HG03432 (cell line): ENCODE data around the gene SIT1.

Source experiments
- ATAC-seq: cut with Tn5 transposase; IDR thresholded peaks from one replicate; pipeline ENCODE4 v1.9.1; 2021; ENCODE audit warnings: mild to moderate bottlenecking, moderate library complexity; ENCODE audit not compliant: unreplicated experiment

The SIT1 gene, protein sequence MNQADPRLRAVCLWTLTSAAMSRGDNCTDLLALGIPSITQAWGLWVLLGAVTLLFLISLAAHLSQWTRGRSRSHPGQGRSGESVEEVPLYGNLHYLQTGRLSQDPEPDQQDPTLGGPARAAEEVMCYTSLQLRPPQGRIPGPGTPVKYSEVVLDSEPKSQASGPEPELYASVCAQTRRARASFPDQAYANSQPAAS

DNA sequence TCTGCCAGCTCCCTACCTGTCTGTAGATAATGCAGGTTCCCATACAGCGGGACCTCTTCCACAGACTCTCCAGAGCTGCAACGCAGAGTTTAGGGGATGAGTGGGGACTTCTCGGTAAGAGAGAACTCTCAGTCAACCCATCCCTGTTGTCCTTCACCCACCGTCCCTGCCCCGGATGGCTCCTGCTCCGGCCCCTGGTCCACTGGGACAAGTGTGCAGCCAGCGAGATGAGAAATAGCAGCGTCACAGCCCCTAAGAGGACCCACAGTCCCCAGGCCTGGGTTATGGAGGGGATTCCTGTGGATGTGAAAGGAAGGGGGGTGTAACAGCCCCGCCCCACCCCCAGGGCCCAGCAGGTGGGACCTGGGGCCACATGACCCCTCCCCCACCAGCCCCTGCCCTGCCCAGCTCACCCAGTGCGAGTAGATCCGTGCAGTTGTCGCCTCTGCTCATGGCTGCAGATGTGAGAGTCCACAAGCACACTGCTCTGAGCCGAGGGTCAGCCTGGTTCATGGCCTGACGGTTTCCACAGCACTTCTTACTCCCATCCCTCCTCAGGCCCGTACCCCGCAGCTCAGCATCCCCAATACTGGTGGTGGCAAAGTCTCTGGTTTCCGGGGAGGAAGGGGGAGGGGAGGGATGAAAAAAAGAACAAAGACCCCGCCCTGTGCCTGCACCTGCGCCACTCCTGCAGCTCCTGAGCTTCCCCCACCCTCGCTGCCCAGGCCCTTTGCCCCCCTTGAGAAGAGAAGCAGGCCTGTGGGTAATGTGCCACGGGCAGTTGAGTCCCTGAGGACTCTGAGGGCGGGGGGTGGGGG is at the start of gene SIT1:
Gene SIT1, minus strand, starts transcription at position 591 of the 818 bp plus-strand sequence. Its CDS starts 78 bp downstream, at position 513.
- ATAC-seq, result no peak

DNA sequence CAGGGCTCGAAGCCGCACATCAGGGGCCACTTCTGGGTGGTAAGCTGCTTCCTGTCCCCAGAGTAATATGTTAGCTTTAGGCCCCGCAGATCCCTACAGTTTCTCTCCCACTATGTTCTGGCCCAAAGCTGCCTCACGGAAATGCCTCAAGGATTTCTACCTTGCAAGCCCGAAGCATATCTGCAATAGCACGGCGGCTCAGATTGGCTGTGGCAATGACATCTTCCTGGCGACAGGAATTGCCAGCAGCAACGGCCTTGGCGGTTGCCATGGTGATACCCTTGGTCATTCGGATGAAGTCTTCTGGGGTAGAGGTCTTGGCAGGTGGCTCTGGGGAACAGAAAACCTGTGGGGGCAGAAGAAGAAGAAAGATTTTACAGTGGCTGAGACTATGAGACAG is 49.3 kb upstream of the SIT1 start:
- no peak for ATAC-seq

DNA sequence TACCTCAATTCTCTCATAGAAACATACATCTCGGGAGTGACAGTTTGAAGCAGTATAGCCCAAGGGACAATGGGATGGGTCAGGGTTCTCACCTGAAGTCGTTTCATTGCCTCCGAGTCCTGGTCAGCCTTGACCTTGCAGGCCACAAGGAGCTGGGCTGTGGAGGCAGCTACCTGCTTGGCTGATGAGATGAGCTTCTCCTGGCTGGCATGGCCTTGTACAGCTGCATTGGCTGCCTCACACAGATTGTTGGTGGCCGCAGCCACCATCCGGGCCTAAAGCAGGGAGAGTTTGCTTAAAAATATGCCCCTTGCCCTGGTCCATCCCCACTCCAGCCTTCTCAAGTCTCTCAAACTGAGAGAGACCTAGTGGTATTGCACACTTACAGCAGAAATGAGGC is 47.5 kb upstream of the SIT1 start:
- no peak for ATAC-seq

DNA sequence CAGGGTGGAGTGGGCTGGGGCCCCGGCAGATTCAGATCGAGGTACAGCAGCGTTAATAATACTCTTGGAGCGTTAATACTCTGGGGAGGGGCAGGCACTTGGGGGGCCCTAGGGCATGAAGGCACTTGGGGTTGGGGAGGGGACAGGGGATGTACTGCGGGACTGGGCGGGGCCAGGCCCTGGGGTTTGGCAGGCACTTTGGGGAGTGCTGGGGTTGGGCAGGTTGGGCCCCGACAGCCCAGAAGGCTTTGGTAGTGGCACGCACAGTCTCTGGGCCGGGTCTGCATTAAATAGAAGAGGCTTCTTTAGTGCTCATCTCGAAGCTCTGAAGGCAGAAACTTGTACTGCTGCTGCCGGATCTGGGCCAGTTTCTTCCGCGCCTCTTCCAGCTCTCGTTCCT is 46.8 kb upstream of the SIT1 start:
- no peak for ATAC-seq

DNA sequence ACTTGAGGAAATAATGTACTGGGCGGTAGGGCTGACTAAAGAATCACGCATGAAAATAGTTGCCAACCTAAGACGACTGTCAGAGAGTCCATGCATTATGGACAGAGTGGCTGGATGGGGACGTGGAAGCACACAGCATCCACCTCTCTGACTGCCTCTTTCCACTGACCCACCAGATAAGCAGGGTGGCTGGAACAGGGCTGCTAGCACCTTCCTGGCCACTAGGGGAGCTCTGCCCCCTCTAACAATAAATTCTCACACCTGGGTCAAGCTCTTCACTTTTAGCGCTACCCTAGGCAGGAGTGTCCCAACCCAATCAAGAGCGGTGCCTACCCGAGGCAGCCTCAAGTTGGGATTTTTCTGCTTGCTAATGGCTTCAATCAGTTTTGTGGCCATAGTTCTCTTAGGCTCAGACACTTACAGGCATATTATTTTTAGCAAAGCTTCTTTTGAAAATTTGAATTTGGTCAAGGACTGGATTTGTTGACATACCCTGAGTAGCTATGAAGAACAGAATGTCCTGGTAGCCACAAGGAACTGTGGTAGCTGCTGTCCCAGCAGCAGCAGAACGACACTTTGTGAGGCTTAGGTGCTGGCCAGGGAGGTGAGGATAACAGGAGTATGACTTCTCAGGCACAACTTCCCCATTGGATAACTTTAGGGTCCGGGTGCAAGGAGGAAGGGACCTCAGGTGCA is 45.9 kb upstream of the SIT1 start:
- peak; percentile 71 for ATAC-seq

DNA sequence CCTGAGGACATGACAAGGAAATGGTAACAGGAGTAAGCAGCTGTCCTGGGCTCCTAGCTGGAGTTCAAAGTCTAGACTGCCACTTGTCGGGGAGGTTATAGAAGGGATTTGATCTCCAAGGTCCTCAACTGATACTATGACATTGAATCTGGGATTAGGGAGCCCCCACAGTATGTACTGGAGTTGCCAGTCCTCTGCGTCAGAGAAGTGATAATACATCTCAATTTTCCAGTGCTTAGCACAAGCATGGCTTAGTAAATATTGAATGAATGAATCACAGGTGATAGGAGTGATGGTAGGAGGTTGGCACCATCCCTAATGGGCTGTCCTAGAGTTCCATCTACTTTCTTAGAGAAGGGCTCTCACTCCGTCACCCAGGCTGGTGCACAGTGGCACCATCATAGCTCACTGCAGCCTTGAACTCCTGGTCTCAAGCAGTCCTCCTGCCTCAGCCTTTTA is 45.2 kb upstream of the SIT1 start:
- ATAC-seq, result no peak

DNA sequence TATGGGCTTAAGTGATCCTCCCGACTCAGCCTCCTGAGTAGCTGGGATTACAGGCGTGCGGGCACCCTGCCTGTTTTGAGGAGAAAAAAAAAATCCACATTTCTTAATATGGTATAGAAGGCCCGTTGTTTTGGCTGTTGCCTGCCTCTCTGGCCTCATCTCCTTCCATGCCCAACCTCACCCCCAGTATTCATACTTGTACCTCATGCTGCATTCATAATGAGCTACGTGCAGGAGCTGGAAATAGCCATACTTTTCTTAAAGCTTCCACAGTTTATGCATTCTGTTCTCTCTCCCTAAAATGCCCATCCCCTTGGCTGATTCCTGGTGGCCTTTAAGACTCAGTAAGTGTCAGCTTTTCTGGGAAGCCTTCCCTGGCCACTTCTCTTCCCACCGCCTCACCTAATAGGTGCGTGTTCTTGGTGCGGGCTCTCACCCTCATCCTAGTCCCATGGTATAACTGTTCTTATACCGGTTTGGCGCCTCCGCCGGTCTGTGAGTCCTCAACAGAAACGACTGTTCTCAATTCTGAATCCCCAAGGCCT is 41.1 kb upstream of the SIT1 start:
- no peak for ATAC-seq

DNA sequence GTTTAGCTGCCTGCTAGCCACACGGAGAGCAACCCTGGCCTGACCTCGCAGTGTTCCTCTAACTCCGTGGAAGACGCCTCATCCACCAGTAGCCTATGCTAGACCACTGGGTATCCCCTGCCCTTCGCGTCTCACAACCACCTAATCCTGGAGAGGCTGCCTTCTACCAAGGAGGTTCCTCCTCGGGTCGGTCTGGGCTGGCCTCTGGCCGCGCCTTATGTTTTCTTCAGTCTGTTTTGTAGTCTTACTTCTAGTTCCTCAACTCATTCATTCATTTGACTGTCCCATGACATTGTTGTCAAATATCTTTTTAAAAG is 40.6 kb upstream of the SIT1 start:
- ATAC-seq, result no peak

DNA sequence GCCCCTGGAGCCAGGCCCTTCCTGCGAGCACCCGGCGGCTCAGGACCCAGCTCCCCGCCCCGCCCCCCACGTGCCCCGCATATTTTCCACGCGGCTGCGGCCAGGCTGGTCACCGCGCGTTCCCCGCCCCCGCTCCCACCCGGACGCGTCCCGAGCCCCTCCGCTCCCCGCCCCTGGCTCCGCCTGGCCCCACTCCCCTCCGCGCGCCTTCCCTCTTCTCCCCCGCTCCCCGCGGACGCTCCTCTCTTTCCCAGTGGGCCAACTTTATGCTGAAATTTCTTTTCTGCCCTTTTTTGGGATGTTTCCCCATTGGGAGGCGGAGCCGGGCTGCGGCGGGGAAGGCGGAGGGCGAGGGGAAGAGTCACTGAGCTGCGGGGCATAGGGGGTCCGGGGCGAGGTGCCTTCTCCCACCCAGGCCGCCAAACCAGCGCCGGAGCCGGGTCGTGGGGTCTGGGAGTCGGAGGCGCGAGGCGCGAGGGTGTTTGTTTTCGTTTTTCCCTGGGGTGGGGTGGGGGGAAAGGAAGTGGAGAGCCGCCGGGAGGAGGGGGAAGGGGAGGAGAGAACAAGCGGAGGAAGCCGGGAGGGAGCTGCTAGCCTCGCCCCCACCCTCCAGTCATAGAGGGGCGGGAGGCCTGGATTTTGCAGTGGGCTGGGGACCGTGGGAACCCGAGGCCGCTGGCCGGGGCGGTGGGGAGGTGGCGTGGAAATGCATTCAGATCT is 40.0 kb upstream of the SIT1 start:
- no peak for ATAC-seq

DNA sequence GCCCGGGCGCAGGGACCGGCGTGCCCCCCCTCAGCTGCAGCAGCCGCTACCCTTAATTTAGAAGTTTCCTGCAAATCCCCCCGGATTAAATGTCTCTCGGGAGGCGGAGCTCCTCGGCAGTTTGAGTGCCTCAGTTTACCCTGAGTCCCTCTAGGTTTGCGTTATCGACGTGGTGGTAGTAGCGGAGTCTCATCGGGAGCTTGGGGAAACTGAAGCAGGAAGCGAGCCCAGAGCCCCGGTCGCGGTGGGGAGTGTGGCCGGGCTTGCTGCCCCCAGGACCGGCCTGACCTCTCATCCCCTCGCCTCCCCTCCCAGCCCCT is 39.5 kb upstream of the SIT1 start:
- no peak for ATAC-seq

DNA sequence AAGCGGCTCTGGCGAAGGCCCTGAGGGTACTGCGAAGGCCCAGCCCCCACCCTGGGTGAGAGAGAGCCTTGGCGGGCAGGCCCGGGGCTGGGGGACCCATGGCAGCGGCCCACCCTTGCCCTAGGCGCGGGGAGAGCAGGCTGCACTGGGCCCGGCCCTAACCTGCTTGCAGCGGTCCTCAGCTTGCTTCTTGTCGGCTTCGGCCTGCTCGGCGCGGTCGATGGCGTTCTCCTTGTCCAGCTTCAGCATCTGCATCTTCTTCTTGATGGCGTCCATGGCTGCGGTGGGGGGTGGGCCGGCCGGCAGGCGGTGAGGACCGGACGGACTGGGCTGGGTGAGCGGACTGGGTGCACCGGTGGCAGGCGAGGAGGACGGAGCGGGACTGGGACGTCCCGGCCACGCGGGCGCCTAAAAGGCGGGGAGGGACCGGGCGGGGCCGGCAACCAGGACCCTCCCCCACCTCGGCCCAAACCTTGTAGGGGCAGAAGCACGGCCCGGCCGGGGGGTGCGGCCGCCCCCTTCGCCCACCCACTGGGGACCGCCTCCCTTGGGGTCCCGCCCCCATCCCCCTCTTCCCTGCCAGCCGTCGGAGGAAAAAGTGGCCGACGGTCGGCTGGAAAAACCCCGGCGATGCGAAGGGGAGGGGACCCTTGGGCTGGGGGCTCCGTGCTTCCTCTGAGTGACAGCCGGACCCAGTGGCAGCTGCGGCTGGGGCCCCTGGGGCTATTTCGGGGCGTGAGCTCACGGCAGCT is 39.0 kb upstream of the SIT1 start, which contains the start of gene TPM2:
Gene TPM2, minus strand, starts transcription at position 384 of the 752 bp plus-strand sequence. Its CDS starts 108 bp downstream, at position 276.
- ATAC-seq, result no peak

DNA sequence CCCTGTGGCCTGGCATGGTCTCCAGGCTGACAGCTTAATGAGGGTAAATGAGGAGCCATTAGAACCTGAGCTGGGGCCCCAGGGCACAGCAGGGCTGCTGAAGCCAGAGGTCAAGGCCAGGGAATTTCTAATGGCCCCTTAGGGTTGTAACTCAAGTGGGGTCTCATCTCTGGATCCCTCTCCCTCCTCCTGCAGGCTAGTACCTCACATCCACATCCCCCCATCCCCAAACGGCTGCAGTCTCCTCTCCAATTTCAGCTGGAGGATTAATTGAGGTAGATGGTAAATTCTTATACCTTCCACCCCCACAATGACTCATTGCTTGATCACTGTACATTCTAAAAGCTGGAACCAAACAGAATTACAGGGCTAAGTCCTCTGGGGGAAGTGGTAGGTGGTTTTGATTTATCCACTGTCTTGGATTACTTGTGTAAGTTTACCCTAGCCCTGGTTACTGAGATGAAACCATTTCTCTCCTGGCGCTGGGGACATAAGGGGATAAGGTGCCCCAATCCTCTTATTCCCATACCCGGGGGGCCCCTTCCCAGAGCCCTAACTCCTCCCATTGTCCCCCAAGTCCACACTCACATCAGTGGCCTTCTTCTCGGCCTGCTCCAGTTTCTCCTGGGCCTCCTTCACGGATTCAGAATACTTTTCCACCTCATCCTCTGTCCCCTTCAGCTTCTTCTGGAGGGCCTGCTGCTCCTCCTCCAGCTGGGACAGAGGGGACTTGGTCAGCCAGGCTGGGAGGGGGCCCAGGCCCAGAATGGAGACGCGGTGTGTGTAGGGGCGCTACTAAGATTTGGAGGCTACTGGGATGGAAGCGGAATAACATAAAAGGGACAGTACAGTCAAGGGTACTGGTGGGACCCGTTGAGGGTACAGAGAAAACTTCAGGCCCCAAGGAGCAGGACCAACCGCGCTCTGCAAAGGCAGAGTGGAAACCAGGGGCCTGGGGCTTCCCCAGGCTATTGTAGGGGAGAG is 38.1 kb upstream of the SIT1 start:
- ATAC-seq, result no peak

DNA sequence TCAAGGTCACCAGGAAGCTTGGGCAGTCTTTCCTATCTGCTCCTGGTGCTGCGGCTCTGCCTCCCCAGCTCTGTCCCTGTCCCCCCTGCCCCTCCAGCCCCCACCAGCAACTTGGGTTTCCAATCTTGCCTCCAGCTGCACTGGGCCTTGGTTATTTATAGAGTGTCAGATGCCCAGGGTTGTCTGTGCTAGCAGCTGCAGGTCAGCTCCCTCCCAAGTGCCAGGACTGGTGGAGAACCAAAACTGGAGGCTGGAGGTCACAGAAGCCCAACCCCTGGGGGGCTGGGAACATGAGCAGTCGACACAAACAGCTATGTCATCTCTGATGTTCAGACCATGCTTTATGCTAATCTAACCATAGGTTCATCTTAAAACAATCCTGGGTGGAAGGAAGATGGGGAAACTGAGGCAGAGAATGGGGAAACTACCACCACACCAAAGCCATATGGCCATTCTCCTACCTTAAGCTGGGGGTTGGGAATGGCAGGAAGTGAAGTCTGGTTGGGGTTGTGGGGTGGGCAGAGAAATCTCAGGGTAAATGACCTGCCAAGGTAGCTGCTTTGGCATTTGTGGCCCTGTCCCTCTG is 37.3 kb upstream of the SIT1 start:
- no peak for ATAC-seq

DNA sequence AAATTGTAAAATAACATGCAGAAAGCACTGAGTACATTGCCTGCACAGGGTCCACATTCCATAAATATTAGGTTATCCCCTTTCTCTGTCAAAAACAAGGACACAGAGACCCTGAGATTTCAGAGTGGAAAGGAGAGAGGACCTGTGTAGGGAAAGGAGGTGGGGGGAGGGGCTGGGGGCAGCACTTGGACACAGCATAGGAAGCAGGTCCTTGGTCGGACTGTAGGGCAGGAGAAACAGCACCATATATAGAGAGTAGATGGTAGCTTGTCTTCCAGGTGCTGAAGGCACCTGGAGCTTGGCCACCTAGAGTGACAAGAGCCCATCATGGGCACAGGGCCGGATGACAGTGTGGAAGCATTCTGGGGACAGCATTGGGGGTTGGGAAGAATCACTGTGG is 36.6 kb upstream of the SIT1 start:
- no peak for ATAC-seq

DNA sequence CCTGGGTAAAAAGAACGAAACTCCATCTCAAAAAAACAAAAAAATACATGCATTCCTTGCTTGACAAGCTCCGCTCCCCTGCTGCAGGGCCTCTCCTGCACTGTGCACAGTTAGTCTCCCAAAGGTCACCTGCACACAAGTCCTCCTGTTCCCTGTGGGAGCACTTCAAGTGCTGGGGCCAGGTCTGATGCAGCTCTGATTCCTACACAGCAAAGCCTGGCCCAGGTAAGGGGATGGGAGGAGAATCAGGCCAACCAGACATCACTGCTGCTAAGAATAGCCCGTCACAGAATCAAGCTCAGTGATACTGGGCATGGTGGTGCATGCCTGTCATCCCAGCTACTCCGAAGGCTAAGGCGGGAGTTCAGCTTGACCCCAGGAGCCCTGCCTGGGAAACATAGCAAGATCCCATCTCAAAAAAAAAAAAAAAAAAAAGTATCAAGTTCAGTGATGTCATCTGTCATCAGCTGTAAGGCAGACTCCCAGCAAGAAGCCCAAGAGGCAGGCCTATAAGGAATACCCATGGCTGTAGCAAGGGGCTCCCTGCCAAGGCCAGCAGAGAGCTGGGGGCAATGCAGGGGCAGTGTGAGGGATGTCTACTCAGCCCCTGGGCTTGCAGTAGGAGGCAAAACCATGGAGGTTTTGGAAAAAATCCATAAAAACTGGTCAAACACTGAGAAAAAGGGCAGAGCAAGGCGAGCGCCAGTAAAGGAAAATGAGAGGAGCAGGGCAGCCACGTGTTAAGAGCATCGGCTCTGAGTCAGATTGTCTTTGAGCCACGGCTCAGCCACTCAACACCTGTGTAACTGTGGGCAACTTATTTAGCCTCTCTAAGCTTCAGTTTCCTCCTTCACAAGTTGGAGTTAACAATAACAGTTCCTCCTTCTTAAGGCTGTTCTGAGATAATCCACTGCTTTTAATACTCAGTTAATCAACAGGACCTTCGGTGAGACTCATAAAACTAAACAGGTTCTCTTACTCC is 35.8 kb upstream of the SIT1 start:
- ATAC-seq, result no peak

DNA sequence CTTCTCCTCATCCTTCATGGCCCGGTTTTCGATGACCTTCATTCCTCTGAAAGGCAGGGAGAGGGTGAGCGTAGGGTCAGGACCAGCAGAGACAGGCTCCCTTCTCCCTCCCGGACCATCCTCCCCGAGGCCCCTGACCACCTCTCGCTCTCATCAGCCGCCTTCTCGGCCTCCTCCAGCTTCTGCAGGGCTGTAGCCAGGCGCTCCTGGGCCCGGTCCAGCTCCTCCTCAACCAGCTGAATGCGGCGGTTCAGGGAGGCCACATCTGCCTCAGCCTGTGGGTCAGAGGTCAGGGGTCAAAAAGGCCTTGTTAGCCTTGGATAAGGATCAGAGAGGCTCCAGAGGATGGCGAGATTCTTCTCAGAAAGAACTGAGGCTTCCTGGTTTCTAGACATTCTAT is 34.8 kb upstream of the SIT1 start:
- no peak for ATAC-seq

DNA sequence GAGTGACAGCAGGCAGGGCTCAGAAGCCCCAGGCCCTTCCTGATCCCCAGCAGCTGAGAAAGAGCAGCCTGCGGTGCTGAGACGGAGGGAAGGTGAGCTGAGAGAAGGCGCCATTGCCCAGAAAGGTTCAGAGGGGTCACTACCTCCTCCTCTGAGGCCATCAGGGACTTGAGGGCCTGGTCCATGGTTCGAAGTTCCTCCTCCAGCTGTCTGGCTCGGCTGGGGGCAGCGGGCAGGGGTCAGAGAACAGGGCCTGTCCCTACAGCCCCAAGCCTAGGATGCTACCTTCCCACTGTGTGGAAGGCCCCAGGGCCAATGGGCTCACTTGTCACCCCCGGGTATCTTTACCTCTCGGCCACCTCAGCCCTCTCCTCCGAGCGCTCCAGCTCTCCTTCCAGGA is 34.2 kb upstream of the SIT1 start:
- ATAC-seq, result no peak

DNA sequence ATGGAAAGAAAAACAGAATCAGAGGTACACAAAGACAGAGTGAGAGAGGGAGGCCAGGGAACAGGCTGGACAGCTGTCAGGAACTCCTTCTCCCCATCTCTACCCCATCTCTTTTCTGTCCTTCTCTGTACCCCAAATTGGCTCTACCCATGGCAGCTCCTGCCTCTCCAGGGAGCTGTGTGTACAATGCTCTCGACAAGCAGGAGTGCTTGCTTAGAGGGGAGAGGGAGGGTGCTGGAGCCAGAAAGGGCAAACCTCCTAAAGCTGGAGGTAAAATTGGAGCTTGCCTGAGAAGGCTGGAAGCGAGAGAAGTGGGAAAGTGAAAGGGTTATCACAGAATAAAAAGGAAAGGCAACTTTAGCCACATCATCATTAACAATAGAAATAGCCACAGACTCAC is 32.6 kb upstream of the SIT1 start:
- no peak for ATAC-seq
